H1 (cell line): ENCODE results near the gene TMX2. TPM values are rescaled to one million over a fixed set of nuclear protein-coding genes. Genes with fewer than 3 reads are reported as not detected.

ENCODE experiments used
- CTCF ChIA-PET: fragments of 300-600 bp; sonication (Branson Sonifier 250); formaldehyde crosslinking; loops from one replicate; lab custom pipeline; 2021; ENCODE audit not compliant: partially characterized antibody; lab: Charles Lee
- POLR2A ChIA-PET: fragments of 300-600 bp; sonication (Branson Sonifier 250); formaldehyde crosslinking; loops from one replicate; lab custom pipeline; 2021; ENCODE audit warnings: inconsistent platforms; ENCODE audit not compliant: partially characterized antibody; lab: Charles Lee
- DNase-seq, 2 experiments: peaks; one replicate each; pipeline versions ENCODE4 v3.0.0 to v3.0.0-alpha.2; 2010 to 2022; ENCODE audit warnings: low spot score in 2 of 2, low read depth in 1 of 2, mixed read lengths in 1 of 2
- FAIRE-seq: peaks from 2 replicates; lab custom pipeline; 2011; peaks lifted over from hg19 to GRCh38; lab: Jason Lieb, UNC
- H2AFZ ChIP-seq: 2 replicates; pipeline ENCODE4 v1.8.1; 2012; ENCODE audit warnings: low read length, inconsistent platforms
- H2AK5ac ChIP-seq: 2 replicates; pipeline ENCODE4 v1.6.1; 2013; ENCODE audit warnings: low read depth, low read length
- H2BK120ac ChIP-seq: replicated peaks from 2 replicates; pipeline ENCODE3; 2013; ENCODE audit warnings: low read depth, low read length, inconsistent platforms
- H2BK12ac ChIP-seq: 2 replicates; pipeline ENCODE4 v1.6.1; 2013; ENCODE audit warnings: low read depth, low read length
- H2BK15ac ChIP-seq: 2 replicates; pipeline ENCODE4 v1.6.1; 2013; ENCODE audit warnings: low read length
- H2BK20ac ChIP-seq: 2 replicates; pipeline ENCODE4 v1.6.1; 2013; ENCODE audit warnings: low read length
- H2BK5ac ChIP-seq: 2 replicates; pipeline ENCODE4 v1.6.1; 2013; ENCODE audit warnings: low read depth, low read length
- H3K14ac ChIP-seq: 2 replicates; pipeline ENCODE4 v1.6.1; 2013; ENCODE audit warnings: inconsistent platforms; ENCODE audit not compliant: insufficient read length
- H3K18ac ChIP-seq: 2 replicates; pipeline ENCODE4 v1.6.1; 2013; ENCODE audit warnings: low read length; ENCODE audit errors: extremely low read depth
- H3K23ac ChIP-seq: 2 replicates; pipeline ENCODE4 v1.6.1; 2013; ENCODE audit warnings: inconsistent platforms; ENCODE audit not compliant: insufficient read length
- H3K23me2 ChIP-seq: 2 replicates; pipeline ENCODE4 v1.6.1; 2013; ENCODE audit warnings: low read depth, low read length
- H3K27ac ChIP-seq: 2 replicates; pipeline ENCODE4 v1.6.1; 2011; ENCODE audit warnings: low read depth, low read length, inconsistent platforms
- H3K27me3 ChIP-seq, 4 experiments: replicated peaks in 1 of 4; 1 replicate in 1 of 4; 2 replicates in 3 of 4; pipeline versions ENCODE4 v1.6.1 to v1.8.1; 2011 to 2013; ENCODE audit warnings: low read length in 3 of 4, mild to moderate bottlenecking in 3 of 4, inconsistent platforms in 2 of 4, mixed read lengths in 2 of 4, moderate library complexity in 1 of 4; ENCODE audit not compliant: control insufficient read depth in 3 of 4, insufficient read depth in 3 of 4; ENCODE audit errors: extremely low read depth in 1 of 4
- H3K36me3 ChIP-seq, 4 experiments: 2 replicates each; pipeline versions ENCODE4 v1.6.1 to v1.8.1; 2011 to 2013; ENCODE audit warnings: mild to moderate bottlenecking in 4 of 4, low read length in 3 of 4, moderate library complexity in 2 of 4, control low read depth in 1 of 4, inconsistent platforms in 1 of 4; ENCODE audit not compliant: insufficient read depth in 4 of 4, control insufficient read depth in 2 of 4
- H3K4ac ChIP-seq: replicated peaks from 2 replicates; pipeline ENCODE3; 2013; ENCODE audit warnings: low read length, low read depth, mixed read lengths, inconsistent platforms; ENCODE audit not compliant: insufficient read length
- H3K4me1 ChIP-seq, 4 experiments: replicated peaks in 1 of 4; 1 replicate in 1 of 4; 2 replicates in 3 of 4; pipeline versions ENCODE4 v1.6.1 to v1.8.1; 2011 to 2013; ENCODE audit warnings: low read length in 3 of 4, inconsistent platforms in 2 of 4, mixed read lengths in 1 of 4; ENCODE audit not compliant: insufficient read depth in 4 of 4, control insufficient read depth in 3 of 4
- H3K4me2 ChIP-seq, 2 experiments: 2 replicates each; pipeline versions ENCODE4 v1.6.1 to v1.8.1; 2011 to 2013; ENCODE audit warnings: low read depth in 2 of 2, low read length in 2 of 2, control low read depth in 1 of 2, inconsistent platforms in 1 of 2, mild to moderate bottlenecking in 1 of 2; ENCODE audit not compliant: insufficient read depth in 1 of 2
- H3K4me3 ChIP-seq, 4 experiments: fragments of 200-600, 300-600 bp in 1 of 4; sonication (generic), shearing (Covaris generic), sonication (Bioruptor Twin) in 1 of 4; 2 replicates each; pipeline versions ENCODE4 v1.5.1 to v1.8.1; 2011 to 2016; ENCODE audit warnings: low read length in 4 of 4, low read depth in 3 of 4, control low read depth in 2 of 4, inconsistent platforms in 2 of 4, mild to moderate bottlenecking in 2 of 4, mixed read lengths in 1 of 4, moderate library complexity in 1 of 4; ENCODE audit not compliant: insufficient read depth in 2 of 4; ENCODE audit errors: extremely low read depth in 1 of 4
- H3K56ac ChIP-seq: replicated peaks from 2 replicates; pipeline ENCODE3; 2013; ENCODE audit warnings: low read depth, mild to moderate bottlenecking, mixed read lengths, low read length, inconsistent platforms; ENCODE audit not compliant: insufficient read length
- H3K79me1 ChIP-seq: 2 replicates; pipeline ENCODE4 v1.6.1; 2013; ENCODE audit warnings: low read depth, low read length, control low read depth
- H3K79me2 ChIP-seq, 2 experiments: 2 replicates each; pipeline versions ENCODE4 v1.6.1 to v1.8.1; 2012 to 2013; ENCODE audit warnings: low read length in 2 of 2, mild to moderate bottlenecking in 2 of 2, inconsistent platforms in 1 of 2; ENCODE audit not compliant: insufficient read depth in 2 of 2, control insufficient read depth in 1 of 2
- H3K9ac ChIP-seq, 4 experiments: replicated peaks in 1 of 4; 1 replicate in 1 of 4; 2 replicates in 3 of 4; pipeline versions ENCODE4 v1.6.1 to v1.8.1; 2011 to 2013; ENCODE audit warnings: low read depth in 3 of 4, low read length in 3 of 4, control low read depth in 2 of 4, mild to moderate bottlenecking in 2 of 4, moderate library complexity in 2 of 4, inconsistent platforms in 1 of 4; ENCODE audit errors: extremely low read depth in 1 of 4
- H3K9me3 ChIP-seq, 2 experiments: 2 replicates each; pipeline versions ENCODE4 v1.6.1 to v1.8.1; 2012 to 2013; ENCODE audit warnings: mild to moderate bottlenecking in 2 of 2, moderate library complexity in 2 of 2, control low read depth in 1 of 2, inconsistent platforms in 1 of 2, low read depth in 1 of 2, low read length in 1 of 2, mixed read lengths in 1 of 2; ENCODE audit not compliant: insufficient read depth in 2 of 2
- H4K20me1 ChIP-seq, 2 experiments: replicated peaks in 1 of 2; 2 replicates each; pipeline versions ENCODE3 to v1.8.1; 2011 to 2013; ENCODE audit warnings: inconsistent platforms in 2 of 2, low read length in 2 of 2, mild to moderate bottlenecking in 1 of 2; ENCODE audit not compliant: insufficient read depth in 2 of 2, control insufficient read depth in 1 of 2
- H4K5ac ChIP-seq: 2 replicates; pipeline ENCODE4 v1.6.1; 2013; ENCODE audit warnings: low read length, low read depth, mixed read lengths, inconsistent platforms; ENCODE audit not compliant: insufficient read length
- H4K8ac ChIP-seq: 2 replicates; pipeline ENCODE4 v1.8.0; 2013; ENCODE audit warnings: mild to moderate bottlenecking, moderate library complexity, low read length, inconsistent platforms; ENCODE audit not compliant: insufficient read depth; ENCODE audit errors: extremely low read depth
- H4K91ac ChIP-seq: replicated peaks from 2 replicates; pipeline ENCODE3; 2013; ENCODE audit warnings: low read length, mixed read lengths, inconsistent platforms; ENCODE audit not compliant: insufficient read length
- BRCA1 ChIP-seq: IDR thresholded peaks from 2 replicates; pipeline ENCODE4 v1.6.1; 2012; ENCODE audit warnings: low read depth, low read length, improper control_type of control experiment
- CHD1 ChIP-seq: IDR thresholded peaks from 2 replicates; pipeline ENCODE4 v1.6.1; 2012; ENCODE audit warnings: low read depth, low read length, improper control_type of control experiment
- CTBP2 ChIP-seq: IDR thresholded peaks from 2 replicates; pipeline ENCODE4 v1.7.0; 2011; ENCODE audit warnings: borderline replicate concordance, mild to moderate bottlenecking, moderate library complexity, mixed read lengths, low read length; ENCODE audit not compliant: insufficient read depth, insufficient read length
- EGR1 ChIP-seq: IDR thresholded peaks from 2 replicates; pipeline ENCODE4 v1.6.1; 2011; ENCODE audit warnings: low read depth, low read length, borderline replicate concordance
- HDAC2 ChIP-seq, 2 experiments: fragments of 300-600 bp in 1 of 2; sonication (generic) in 1 of 2; IDR thresholded peaks; 2 replicates each; pipeline ENCODE4 v1.6.1; 2011 to 2012; ENCODE audit warnings: low read depth in 2 of 2, low read length in 2 of 2, mild to moderate bottlenecking in 2 of 2, moderate library complexity in 2 of 2, borderline replicate concordance in 1 of 2, inconsistent platforms in 1 of 2
- JUN ChIP-seq: IDR thresholded peaks from 2 replicates; pipeline ENCODE4 v1.6.1; 2011; ENCODE audit warnings: low read depth, mild to moderate bottlenecking, improper control_type of control experiment, low read length
- KDM4A ChIP-seq: IDR thresholded peaks from one replicate; pipeline ENCODE4 v1.7.1; 2012; ENCODE audit warnings: low read depth, mild to moderate bottlenecking, moderate library complexity, low read length, inconsistent platforms; ENCODE audit not compliant: severe bottlenecking
- NRF1 ChIP-seq: IDR thresholded peaks from 2 replicates; pipeline ENCODE4 v1.6.1; 2011; ENCODE audit warnings: mild to moderate bottlenecking, low read depth, low read length, improper control_type of control experiment
- YY1 ChIP-seq: IDR thresholded peaks from 2 replicates; pipeline ENCODE4 v1.6.1; 2011; ENCODE audit warnings: low read depth, mild to moderate bottlenecking, low read length
- ZNF274 ChIP-seq: IDR thresholded peaks from 2 replicates; pipeline ENCODE4 v1.7.0; 2012; ENCODE audit warnings: low read length, borderline replicate concordance; ENCODE audit errors: extremely low read depth
- WGBS, 2 experiments: shearing (Covaris generic) in 1 of 2; methylation state at CpG; one replicate each; pipeline versions ENCODE4 v1.1.6 to v1.1.7; 2013 to 2015; ENCODE audit warnings: low lambda C conversion rate in 2 of 2, mixed read lengths in 2 of 2, inconsistent platforms in 1 of 2, low coverage in 1 of 2, missing lambda C conversion rate in 1 of 2; ENCODE audit not compliant: insufficient replicate concordance in 2 of 2, insufficient coverage in 1 of 2, insufficient read length in 1 of 2; ENCODE audit errors: extremely low coverage in 1 of 2, missing lambda C conversion rate in 1 of 2; 5-methylcytosine and 5-hydroxymethylcytosine counted together
- polyA plus RNA-seq, 7 experiments: library from polyadenylated mRNA; depleted of rRNA in 3 of 7; stranded (reverse) in 5 of 7; unstranded in 2 of 7; fragments of >200 nt in 5 of 7; fragments of 200-250 nt in 2 of 7; gene quantifications; 1 replicate in 5 of 7; 2 replicates in 1 of 7; 4 replicates in 1 of 7; pipeline versions ENCODE4 v1.2.1 to v1.2.3, GENCODE V29; 2011 to 2013; ENCODE audit warnings: missing spikeins in 2 of 7, mixed read lengths in 2 of 7
- total RNA-seq: library from RNA; stranded (reverse); fragmentation: NEBNext Ultra II Directional; extraction: Animal tissue kit (Norgen Biotek cat#: 25700); gene quantifications from 2 replicates; pipeline ENCODE4 v1.2.1, GENCODE V29; 2021
- TF ChIP-seq, protein P1 (sequence below): IDR thresholded peaks from 2 replicates; pipeline ENCODE4 v1.6.1; 2011; ENCODE audit warnings: low read depth, mild to moderate bottlenecking, low read length; ENCODE audit not compliant: insufficient read depth
- TF ChIP-seq, protein P2 (sequence below): IDR thresholded peaks from 2 replicates; pipeline ENCODE4 v1.6.1; 2012; ENCODE audit warnings: inconsistent platforms

Gene TMX2
- total and polyA plus RNA-seq, 2 of the 8 experiments (the other 6 are each of a cell fraction or from before 2014, with no cell fraction given) = 70.4 to 100.0 TPM

DNA sequence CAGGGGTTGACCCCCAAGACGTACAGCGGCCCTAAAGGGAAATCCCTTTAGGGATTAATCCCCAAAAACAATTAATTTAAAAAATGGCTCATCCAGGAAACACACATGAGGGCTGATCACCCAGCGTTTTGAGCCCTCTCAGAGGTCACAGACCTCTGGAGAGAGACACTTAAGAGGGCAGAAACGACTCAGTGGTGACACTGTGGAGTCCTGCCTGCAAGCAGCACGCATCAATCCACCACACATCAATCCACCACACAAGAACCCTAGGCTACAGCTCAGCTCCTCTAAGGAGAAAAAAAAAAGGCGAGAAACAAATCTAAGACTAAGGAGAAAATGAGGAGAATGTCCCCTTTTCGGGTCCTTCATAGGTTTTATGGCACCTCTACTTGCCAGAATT lies 16.4 kb downstream of the TMX2 start:
- CTCF ChIA-PET = interaction anchor here (1.1 to 2.1 kb wide), 3 partner anchors 8 to 72 kb away, joined by 3 to 6 read pairs (median 3); no protein-coding TSS in a partner anchor
- Histone ChIP-seq H3K9ac (no peak overlapping the region), H3K4me2 (peak overlapping the region; percentile 10 to 41; a peak in 1 of 4 replicates), H3K27ac (no peak overlapping the region), H3K56ac (no peak overlapping the region), H3K4ac (no peak overlapping the region), H2BK15ac (no peak overlapping the region), H4K8ac (no peak overlapping the region), H3K4me1 (peaks cover 0 to 3% (median 1%) of the 10 kb centered on the region in 4 experiments; a peak in 2 of 7 replicates), H3K23me2 (no peaks in the 10 kb centered on the region), H3K27me3 (no peaks in the 10 kb centered on the region), H3K23ac (no peak overlapping the region), H3K9me3 (no peaks in the 10 kb centered on the region), H3K79me2 (peaks cover 0 to 71% of the 10 kb centered on the region in 2 experiments; a peak in 2 of 4 replicates), H2BK5ac (peak overlapping the region; percentile 74), H3K18ac (no peak overlapping the region), H3K14ac (no peak overlapping the region), H3K36me3 (no peaks in the 10 kb centered on the region; a peak in 1 of 8 replicates), H4K5ac (no peak overlapping the region), H2BK120ac (no peak overlapping the region), H2BK12ac (no peak overlapping the region), H2BK20ac (no peak overlapping the region), H4K91ac (no peak overlapping the region), H3K79me1 (peaks cover 4% of the 10 kb centered on the region), H2AK5ac (no peak overlapping the region), H2AFZ (no peak overlapping the region), H3K4me3 (no peak overlapping the region), H4K20me1 (peaks cover 0 to 4% of the 10 kb centered on the region in 2 experiments)
- 77% methylated on average over 7 of the region's 7 CpGs; no CpG with 5 or more reads in 1 of the 2 experiments for WGBS, 2 experiments
- POLR2A ChIA-PET = interaction anchor here (0.6 to 4.1 kb wide), 8 partner anchors 10 to 276 kb away, joined by 3 to 30 read pairs (median 4); partner anchors contain the start of genes MED19, SELENOH and TMX2
- FAIRE-seq (no peak), DNase-seq (no peak)
- TF ChIP-seq KDM4A = no peak
- TF ChIP-seq ZNF274 = no peak
- no peak for TF ChIP-seq JUN
- TF ChIP-seq, protein P1, sequence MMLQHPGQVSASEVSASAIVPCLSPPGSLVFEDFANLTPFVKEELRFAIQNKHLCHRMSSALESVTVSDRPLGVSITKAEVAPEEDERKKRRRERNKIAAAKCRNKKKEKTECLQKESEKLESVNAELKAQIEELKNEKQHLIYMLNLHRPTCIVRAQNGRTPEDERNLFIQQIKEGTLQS = no peak
- no peak for TF ChIP-seq HDAC2 (IDR thresholded peaks at IDR 0.05; ENCODE audit: borderline replicate concordance in 1 of 2, low read depth in 2 of 2, low read length in 2 of 2)
- TF ChIP-seq EGR1 = no peak
- TF ChIP-seq CHD1 = no peak
- TF ChIP-seq YY1 = no peak
- TF ChIP-seq CTBP2 = no peak
- no peak for TF ChIP-seq BRCA1
- TF ChIP-seq NRF1 = no peak
- TF ChIP-seq, protein P2, sequence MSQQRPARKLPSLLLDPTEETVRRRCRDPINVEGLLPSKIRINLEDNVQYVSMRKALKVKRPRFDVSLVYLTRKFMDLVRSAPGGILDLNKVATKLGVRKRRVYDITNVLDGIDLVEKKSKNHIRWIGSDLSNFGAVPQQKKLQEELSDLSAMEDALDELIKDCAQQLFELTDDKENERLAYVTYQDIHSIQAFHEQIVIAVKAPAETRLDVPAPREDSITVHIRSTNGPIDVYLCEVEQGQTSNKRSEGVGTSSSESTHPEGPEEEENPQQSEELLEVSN = no peak
